ENCODE measurements around the gene TMEM91.
A peak's percentile ranks its signal among the peaks of the same experiment; 100 is the strongest.

The TMEM91 gene

DNA sequence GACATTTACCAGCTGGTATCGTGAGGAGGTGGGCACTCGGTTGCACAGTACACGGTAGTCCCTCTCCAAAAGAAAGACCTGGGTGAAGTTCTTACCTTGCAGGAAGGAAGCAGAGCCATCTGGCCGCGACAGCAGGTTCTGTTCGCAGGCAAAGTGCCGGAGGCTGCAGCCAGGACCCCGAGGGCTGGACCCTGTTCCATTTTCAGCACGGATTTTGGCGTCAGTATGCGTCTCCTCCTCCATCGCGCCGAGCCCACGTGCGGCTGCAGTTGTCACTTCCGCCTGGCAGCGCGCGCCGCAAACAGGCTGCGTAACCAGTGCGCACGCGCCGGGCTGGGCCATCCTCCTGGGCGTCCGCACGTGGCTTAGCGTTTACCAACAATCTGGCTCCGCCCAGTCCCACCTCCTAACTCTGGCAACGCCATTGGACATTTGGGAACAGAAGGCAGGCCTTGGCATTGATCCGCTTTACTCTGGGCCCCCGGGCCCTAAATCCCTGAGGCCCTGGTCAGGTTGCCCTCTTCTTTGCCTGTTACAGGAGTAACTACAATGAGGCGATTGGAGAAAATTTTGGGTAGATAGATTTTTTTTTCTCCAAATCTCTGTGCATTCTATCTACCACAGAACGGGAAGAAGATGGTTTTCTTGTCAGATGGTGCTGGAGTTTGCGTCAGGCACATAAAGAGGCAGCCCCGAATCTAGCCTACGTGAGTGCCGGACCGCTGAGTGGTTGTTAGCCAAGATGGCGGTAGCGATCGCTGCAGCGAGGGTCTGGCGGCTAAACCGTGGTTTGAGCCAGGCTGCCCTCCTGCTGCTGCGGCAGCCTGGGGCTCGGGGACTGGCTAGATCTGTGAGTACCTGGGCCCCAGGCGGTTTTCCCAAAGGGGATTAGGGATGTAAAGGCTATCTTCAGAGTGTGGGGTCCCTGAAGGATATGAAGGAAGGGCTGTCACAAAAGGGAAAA is 21.0 kb downstream of the TMEM91 start, which contains the start of the genes BCKDHA and EXOSC5:
Gene BCKDHA (plus strand): TSS at position 733 of the 964 bp plus-strand sequence. CDS start 10 bp downstream, at position 743.
Gene EXOSC5 (minus strand): TSS at position 274 of the 964 bp plus-strand sequence. CDS start 31 bp downstream, at position 243.
- peak within 1 kb of the TSS; percentile 97 for H3K9ac ChIP-seq
- H3K27me3 ChIP-seq = no peaks in the 10 kb centered on the region
- no peaks in the 10 kb centered on the region for H3K9me3 ChIP-seq
- H3K4me3 ChIP-seq = peak within 1 kb of the TSS; percentile 93
- peaks cover 34% of the 10 kb centered on the region for H3K36me3 ChIP-seq
- peaks cover 29% of the 10 kb centered on the region; the same call in 1 of the 2 replicates for H4K20me1 ChIP-seq
- H3K4me2 ChIP-seq = peak within 1 kb of the TSS; percentile 88
- H3K27ac ChIP-seq = peak within 1 kb of the TSS; percentile 96
- no peak for TF ChIP-seq Cebpa-rat (IDR thresholded peaks at IDR 0.05)
- H3K4me1 ChIP-seq = peaks cover 44% of the 10 kb centered on the region

DNA sequence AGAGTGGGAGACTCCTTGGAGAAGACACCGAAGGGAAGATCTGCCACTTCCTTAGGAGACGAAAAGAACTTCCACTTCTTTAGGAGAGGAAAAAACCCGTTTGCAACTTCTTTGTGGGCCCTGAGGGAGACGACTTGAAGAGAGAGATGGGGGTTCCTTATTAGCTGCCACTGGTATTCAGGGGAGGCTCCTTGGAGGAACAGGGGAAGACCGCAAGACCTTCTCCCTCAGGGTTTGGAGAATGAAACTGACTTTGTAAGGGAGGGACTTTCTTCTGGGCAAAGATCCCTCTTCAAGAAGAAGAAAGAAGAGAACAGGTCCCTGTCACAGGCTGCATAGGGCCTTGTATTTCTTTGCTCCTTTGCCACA is 21.7 kb downstream of the TMEM91 start:
- H3K4me1 ChIP-seq = peaks cover 45% of the 10 kb centered on the region
- no peaks in the 10 kb centered on the region for H3K9me3 ChIP-seq
- no peak for TF ChIP-seq Cebpa-rat (IDR thresholded peaks at IDR 0.05)
- peak overlapping the region; percentile 88 for H3K4me2 ChIP-seq
- H3K9ac ChIP-seq = peak overlapping the region; percentile 97
- H3K4me3 ChIP-seq = peak overlapping the region; percentile 93
- peaks cover 34% of the 10 kb centered on the region for H3K36me3 ChIP-seq
- H4K20me1 ChIP-seq = peaks cover 30% of the 10 kb centered on the region; the same call in 1 of the 2 replicates
- H3K27me3 ChIP-seq = no peaks in the 10 kb centered on the region
- H3K27ac ChIP-seq = peak overlapping the region; percentile 96

DNA sequence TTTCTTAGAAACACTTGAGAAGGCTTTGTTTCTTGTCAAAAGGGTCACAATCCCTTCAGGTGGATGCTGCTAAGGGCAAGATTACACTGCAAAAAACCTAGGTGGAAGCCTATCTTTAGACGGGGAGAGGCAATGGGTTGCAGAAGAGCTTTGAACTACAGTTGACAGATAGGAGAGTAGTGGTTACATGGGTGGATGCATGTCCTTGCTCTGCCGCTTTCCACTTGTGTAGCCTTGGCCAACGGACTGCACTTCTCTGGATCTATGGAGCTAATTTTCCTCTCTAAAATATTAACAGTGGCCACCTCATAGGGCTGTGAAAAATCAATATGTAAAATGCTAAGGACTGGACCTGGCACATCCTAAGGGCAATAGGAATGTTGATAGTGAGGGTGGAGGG is 22.3 kb downstream of the TMEM91 start:
- Histone ChIP-seq H3K27ac (peak overlapping the region; percentile 96), H3K4me1 (peaks cover 51% of the 10 kb centered on the region), H4K20me1 (peaks cover 29% of the 10 kb centered on the region; the same call in 1 of the 2 replicates), H3K4me2 (peak overlapping the region; percentile 88), H3K27me3 (no peaks in the 10 kb centered on the region), H3K4me3 (peak overlapping the region; percentile 93), H3K36me3 (peaks cover 34% of the 10 kb centered on the region), H3K9me3 (no peaks in the 10 kb centered on the region), H3K9ac (peak overlapping the region; percentile 97)
- no peak for TF ChIP-seq Cebpa-rat (IDR thresholded peaks at IDR 0.05)

DNA sequence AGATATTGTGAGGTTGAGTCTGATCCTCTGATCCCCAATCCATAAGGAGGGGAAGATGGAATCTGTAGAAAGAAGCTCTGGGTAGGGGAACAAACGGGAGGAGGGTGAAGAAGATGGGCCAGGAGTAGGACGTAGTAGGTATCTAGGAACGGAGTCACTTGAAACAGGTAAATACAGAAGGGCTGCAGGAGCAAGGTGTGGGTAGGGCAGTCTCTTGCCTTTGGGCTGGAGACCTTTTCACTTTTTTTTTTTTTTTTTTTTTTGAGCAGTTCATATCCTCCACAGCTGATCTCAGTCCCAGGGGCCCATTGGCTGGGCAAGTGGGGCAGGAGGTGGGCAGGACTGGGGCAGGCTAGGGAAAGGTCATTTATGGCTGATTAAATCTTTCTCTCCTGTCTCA is 22.8 kb downstream of the TMEM91 start:
- peaks cover 33% of the 10 kb centered on the region for H3K36me3 ChIP-seq
- H3K4me1 ChIP-seq = peaks cover 54% of the 10 kb centered on the region
- 0 out of 2 replicates have a peak overlapping the region, but pooled peaks have one; percentile 96 for H3K27ac ChIP-seq
- peaks cover 28% of the 10 kb centered on the region; the same call in 1 of the 2 replicates for H4K20me1 ChIP-seq
- H3K9me3 ChIP-seq = no peaks in the 10 kb centered on the region
- peak overlapping the region; percentile 93 for H3K4me3 ChIP-seq
- H3K9ac ChIP-seq = peak overlapping the region; percentile 97
- peak overlapping the region; percentile 88 for H3K4me2 ChIP-seq
- H3K27me3 ChIP-seq = no peaks in the 10 kb centered on the region
- TF ChIP-seq Cebpa-rat (IDR thresholded peaks at IDR 0.05) = no peak

DNA sequence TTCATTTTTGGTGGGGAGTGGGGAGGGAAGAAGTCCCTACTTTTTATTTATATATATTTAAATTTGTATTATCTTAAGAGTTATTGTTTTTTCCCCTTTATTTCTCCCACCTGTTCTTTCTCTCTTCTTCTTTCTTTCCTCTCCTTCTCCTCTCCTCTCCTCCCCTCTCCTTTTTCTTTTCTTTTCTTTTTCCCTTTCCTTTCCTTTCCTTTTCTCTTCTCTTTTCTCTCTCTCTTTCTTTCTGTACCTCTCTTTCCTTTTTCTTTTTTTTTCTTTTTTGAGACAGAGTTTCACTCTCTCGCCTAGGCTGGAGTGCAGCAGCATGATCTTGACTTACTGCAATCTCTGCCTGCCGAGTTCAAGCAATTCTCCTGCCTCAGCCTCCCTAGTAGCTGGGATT is 23.2 kb downstream of the TMEM91 start:
- H4K20me1 ChIP-seq = peaks cover 24% of the 10 kb centered on the region; the same call in 1 of the 2 replicates
- H3K4me1 ChIP-seq = peaks cover 50% of the 10 kb centered on the region
- peak overlapping the region; percentile 88 for H3K4me2 ChIP-seq
- H3K36me3 ChIP-seq = peaks cover 29% of the 10 kb centered on the region
- TF ChIP-seq Cebpa-rat (IDR thresholded peaks at IDR 0.05) = no peak
- H3K4me3 ChIP-seq = 0 out of 2 replicates have a peak overlapping the region, but pooled peaks have one; percentile 93
- H3K27ac ChIP-seq = 0 out of 2 replicates have a peak overlapping the region, but pooled peaks have one; percentile 13
- H3K27me3 ChIP-seq = no peaks in the 10 kb centered on the region
- peak overlapping the region; percentile 97 for H3K9ac ChIP-seq
- no peaks in the 10 kb centered on the region for H3K9me3 ChIP-seq

DNA sequence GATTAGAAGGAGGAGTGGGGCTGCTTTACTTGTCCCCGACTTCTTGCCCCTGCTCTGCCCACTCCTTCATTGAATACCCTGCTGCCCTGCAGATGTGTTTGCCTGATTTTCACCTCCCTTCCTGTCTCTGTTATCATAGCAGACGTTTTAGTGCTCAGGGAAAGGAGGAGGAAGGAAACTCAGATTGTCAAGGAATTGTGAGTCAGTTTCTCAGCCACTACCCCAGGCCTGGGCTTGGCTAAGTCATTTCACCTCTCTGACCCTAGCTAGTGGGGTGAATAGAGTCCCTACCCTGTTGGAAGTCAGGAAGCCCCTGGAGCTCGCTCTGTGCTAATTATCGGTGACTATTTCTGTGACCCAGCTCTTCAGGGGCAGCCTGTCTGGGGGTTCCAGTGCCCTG is 25.1 kb downstream of the TMEM91 start:
- no peak overlapping the region for H3K4me2 ChIP-seq
- H3K4me3 ChIP-seq = no peak overlapping the region
- TF ChIP-seq Cebpa-rat (IDR thresholded peaks at IDR 0.05) = no peak
- peaks cover 30% of the 10 kb centered on the region for H3K4me1 ChIP-seq
- H3K9ac ChIP-seq = no peak overlapping the region
- H3K36me3 ChIP-seq = peaks cover 45% of the 10 kb centered on the region; the same call in 1 of the 2 replicates
- no peak overlapping the region for H3K27ac ChIP-seq
- no peaks in the 10 kb centered on the region for H3K27me3 ChIP-seq
- no peaks in the 10 kb centered on the region for H3K9me3 ChIP-seq
- H4K20me1 ChIP-seq = peaks cover 31% of the 10 kb centered on the region; the same call in 1 of the 2 replicates

DNA sequence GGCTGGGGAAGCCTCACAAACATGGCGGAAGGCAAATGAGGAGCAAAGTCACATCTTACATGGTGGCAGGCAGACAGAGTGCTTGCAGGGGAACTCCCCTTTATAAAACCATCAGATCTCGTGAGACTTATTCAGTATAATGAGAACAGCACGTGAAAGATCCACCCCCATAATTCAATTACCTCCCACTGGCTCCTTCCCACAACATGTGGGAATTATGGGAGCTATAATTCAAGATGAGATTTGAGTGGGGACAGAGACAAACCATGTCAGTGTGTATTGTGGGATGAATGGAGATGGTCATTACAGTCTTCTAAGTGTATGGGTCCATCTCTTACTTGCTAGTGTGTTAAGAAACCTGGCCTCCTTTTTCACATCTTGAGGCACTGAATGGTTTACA is 25.7 kb downstream of the TMEM91 start:
- Histone ChIP-seq H3K9ac (no peak overlapping the region), H3K4me1 (peaks cover 33% of the 10 kb centered on the region), H3K36me3 (peaks cover 45% of the 10 kb centered on the region; the same call in 1 of the 2 replicates), H3K9me3 (no peaks in the 10 kb centered on the region), H3K4me2 (no peak overlapping the region), H3K4me3 (no peak overlapping the region), H3K27ac (no peak overlapping the region), H3K27me3 (no peaks in the 10 kb centered on the region), H4K20me1 (peaks cover 31% of the 10 kb centered on the region; the same call in 1 of the 2 replicates)
- no peak for TF ChIP-seq Cebpa-rat (IDR thresholded peaks at IDR 0.05)

DNA sequence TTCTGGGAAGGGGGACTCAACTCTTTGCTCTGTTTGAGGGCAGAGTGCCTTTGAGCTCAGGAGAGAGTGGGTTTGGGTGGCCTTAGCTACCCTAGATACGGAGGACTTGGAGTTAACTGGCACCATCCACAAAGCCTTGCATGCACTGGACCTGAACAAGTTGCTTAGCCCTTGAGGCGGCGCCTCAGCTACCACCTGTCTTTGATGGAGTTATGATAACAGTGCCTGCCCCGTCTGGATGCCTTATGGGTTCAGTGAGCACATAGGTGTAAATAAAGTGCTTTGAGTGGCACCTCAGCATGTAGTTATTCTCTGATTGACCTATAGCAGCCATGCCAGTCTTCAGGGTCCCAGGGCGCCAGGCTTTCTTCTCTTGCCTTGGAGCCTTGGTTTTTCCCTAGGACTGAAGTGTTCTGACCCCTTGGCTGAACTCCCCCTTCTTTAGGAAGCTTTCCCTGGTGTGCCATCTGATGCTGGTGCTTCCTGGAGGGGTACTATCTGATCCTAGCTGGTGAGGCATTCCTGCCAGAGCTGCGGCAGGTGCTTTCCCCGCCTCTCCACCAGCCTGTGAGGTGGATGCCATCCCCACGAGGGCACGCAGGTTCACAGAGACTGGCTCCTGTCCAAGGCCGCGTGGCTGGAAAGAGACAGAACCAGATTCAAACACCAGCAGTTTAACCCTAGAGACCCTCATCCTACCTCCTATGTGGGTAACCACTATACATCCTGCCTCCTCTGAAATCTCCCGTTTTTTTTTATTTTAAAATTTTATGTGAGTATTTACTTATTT is 27.0 kb downstream of the TMEM91 start:
- peak overlapping the region; percentile 8; the same call in 1 of the 2 replicates for H3K4me2 ChIP-seq
- H3K36me3 ChIP-seq = peaks cover 52% of the 10 kb centered on the region; the same call in 1 of the 2 replicates
- no peaks in the 10 kb centered on the region for H3K27me3 ChIP-seq
- peaks cover 44% of the 10 kb centered on the region for H3K4me1 ChIP-seq
- no peaks in the 10 kb centered on the region for H3K9me3 ChIP-seq
- H4K20me1 ChIP-seq = peaks cover 31% of the 10 kb centered on the region; the same call in 1 of the 2 replicates
- H3K27ac ChIP-seq = no peak overlapping the region
- no peak overlapping the region for H3K9ac ChIP-seq
- no peak overlapping the region for H3K4me3 ChIP-seq
- TF ChIP-seq Cebpa-rat (IDR thresholded peaks at IDR 0.05) = no peak

DNA sequence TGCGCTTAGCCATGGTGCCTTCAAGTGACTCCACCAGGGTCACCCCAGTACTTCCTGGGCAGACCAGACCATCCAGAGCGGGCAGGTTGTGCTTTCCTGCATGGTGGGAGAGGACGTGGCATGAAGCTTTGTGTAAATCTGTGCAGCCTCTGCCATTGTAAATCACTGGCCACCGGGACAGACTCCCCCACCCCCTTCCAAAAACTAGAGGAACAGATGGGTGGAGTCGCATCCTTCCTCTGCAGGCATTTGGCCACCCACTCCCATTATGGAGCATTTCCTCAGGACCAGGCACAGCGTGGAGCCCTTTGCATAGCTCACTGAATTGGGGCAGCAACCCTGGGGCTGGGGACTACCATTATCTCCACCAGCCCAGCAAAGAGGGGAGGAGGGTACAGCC is 29.4 kb downstream of the TMEM91 start:
- no peak for TF ChIP-seq Cebpa-rat (IDR thresholded peaks at IDR 0.05)
- peaks cover 61% of the 10 kb centered on the region; the same call in 1 of the 2 replicates for H3K36me3 ChIP-seq
- H3K9me3 ChIP-seq = no peaks in the 10 kb centered on the region
- no peak overlapping the region for H3K9ac ChIP-seq
- H3K27me3 ChIP-seq = no peaks in the 10 kb centered on the region
- H3K4me1 ChIP-seq = peaks cover 51% of the 10 kb centered on the region
- no peak overlapping the region for H3K4me3 ChIP-seq
- no peak overlapping the region for H3K27ac ChIP-seq
- peaks cover 31% of the 10 kb centered on the region; the same call in 1 of the 2 replicates for H4K20me1 ChIP-seq
- H3K4me2 ChIP-seq = no peak overlapping the region

Measured in BLaER1 (cell line).